Uterus (tissue), 2 donors: Measurements from ENCODE around the gene SNTG2.

ENCODE experiments used
- CTCF ChIP-seq, 4 experiments: fragments of 200-600 bp in 2 of 4; fragments of 450-650 bp in 2 of 4; sonication (generic) in 2 of 4; IDR thresholded peaks; one replicate each; pipeline ENCODE4 v1.5.1; 2016 to 2019; ENCODE audit warnings: antibody characterized with exemption in 4 of 4, mild to moderate bottlenecking in 2 of 4, moderate library complexity in 1 of 4
- POLR2A ChIP-seq, 2 donors: fragments of 450-650 bp; IDR thresholded peaks; one replicate each; pipeline ENCODE4 v1.6.1; 2016; ENCODE audit warnings: antibody characterized with exemption in 2 of 2, mild to moderate bottlenecking in 1 of 2, moderate library complexity in 1 of 2

GRCh38 chr2:1375794-1376193 lies 425.1 kb downstream of the SNTG2 start:
- TF ChIP-seq CTCF (IDR thresholded peaks at IDR 0.05): no peak
- no peak for TF ChIP-seq POLR2A (IDR thresholded peaks at IDR 0.05)
